RPMI7951 (cell line): ENCODE data around the gene RAX2. TPM values are rescaled to one million over a fixed set of nuclear protein-coding genes. Genes with fewer than 3 reads are reported as not detected.
"Not testable (repeated sequence)": the region's sequence is repeated elsewhere in the genome, so short reads cannot be mapped to it uniquely, and the experiment has no call there.

Source experiments
- DNase-seq: peaks from one replicate; pipeline ENCODE4 v3.0.0-alpha.2; 2012; ENCODE audit warnings: low read depth
- total RNA-seq: library from RNA; depleted of rRNA; stranded (reverse); fragments of >200 nt; shearing (Covaris generic); gene quantifications from 2 replicates; pipeline ENCODE4 v1.2.3, GENCODE V29; 2014

Gene RAX2
- total RNA-seq, 1 experiment from 2014 or later, result not detected

- no peak for DNase-seq
Observed at GRCh38 chr19:3760871-3761361, 11.1 kb downstream of the RAX2 start.

- DNase-seq, result no peak
Observed at GRCh38 chr19:3759482-3760254, 12.4 kb downstream of the RAX2 start.

- not testable (repeated sequence) for DNase-seq
Observed at GRCh38 chr19:3758297-3758696, 13.7 kb downstream of the RAX2 start.

GRCh38 chr19:3757705-3758104, 14.3 kb downstream of the RAX2 start:
- not testable (repeated sequence) for DNase-seq

- DNase-seq, result no peak
Observed at GRCh38 chr19:3753631-3754410, 18.2 kb downstream of the RAX2 start.

GRCh38 chr19:3752492-3752891, 19.5 kb downstream of the RAX2 start:
- no peak for DNase-seq

- DNase-seq, result no peak
Observed at GRCh38 chr19:3751236-3751635, 20.8 kb downstream of the RAX2 start.

GRCh38 chr19:3750211-3750610, 21.8 kb downstream of the RAX2 start:
- no peak for DNase-seq

- DNase-seq, result no peak
Observed at GRCh38 chr19:3748965-3749364, 23.1 kb downstream of the RAX2 start.

- DNase-seq, result no peak
Observed at GRCh38 chr19:3746371-3747056, 25.5 kb downstream of the RAX2 start.

- DNase-seq, result no peak
Observed at GRCh38 chr19:3745363-3746045, 26.5 kb downstream of the RAX2 start.

GRCh38 chr19:3743486-3743885, 28.5 kb downstream of the RAX2 start:
- peak; percentile 19 for DNase-seq

GRCh38 chr19:3740431-3740830, 31.6 kb downstream of the RAX2 start:
- no peak for DNase-seq

- no peak for DNase-seq
Observed at GRCh38 chr19:3738477-3739220, 33.4 kb downstream of the RAX2 start.

- no peak for DNase-seq
Observed at GRCh38 chr19:3737487-3738205, 34.4 kb downstream of the RAX2 start.

- DNase-seq, result no peak
Observed at GRCh38 chr19:3736106-3736724, 35.8 kb downstream of the RAX2 start.

GRCh38 chr19:3734310-3734600, 37.8 kb downstream of the RAX2 start:
- no peak for DNase-seq

- no peak for DNase-seq
Observed at GRCh38 chr19:3733549-3734309, 38.3 kb downstream of the RAX2 start.

GRCh38 chr19:3732108-3732507, 39.9 kb downstream of the RAX2 start:
- no peak for DNase-seq
